ENCODE results near the gene KLF3.

The KLF3 gene

GRCh38 chr4:38656111-38656510 is 7.9 kb upstream of the KLF3 start:
- no peak for DNase-seq (ENCODE audit: low read depth in 2 of 2)

DNA sequence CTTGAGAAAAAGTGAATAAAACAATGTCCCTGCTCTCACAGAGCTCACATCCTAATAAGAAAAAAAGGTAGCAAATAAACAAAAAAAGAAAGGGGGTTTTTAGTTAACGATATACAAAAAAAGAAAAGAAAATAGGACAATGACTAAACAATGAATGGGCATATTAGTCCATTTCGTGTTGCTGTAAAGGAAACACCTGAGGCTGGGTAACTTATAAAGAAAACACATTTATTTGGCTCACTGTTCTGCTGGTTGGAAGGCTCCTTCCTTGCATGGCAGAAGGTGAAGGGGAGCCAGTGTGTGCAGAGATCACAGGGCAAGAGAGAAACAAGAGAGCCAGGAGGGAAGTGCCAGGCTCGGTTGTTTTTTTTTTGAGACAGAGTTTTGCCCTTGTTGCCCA is 4.7 kb upstream of the KLF3 start:
- no peak for DNase-seq (ENCODE audit: low read depth in 2 of 2)

- DNase-seq (ENCODE audit: low read depth in 2 of 2), result no peak
These were observed 3.2 kb upstream of the KLF3 start for GRCh38 chr4:38660838-38661237.

DNA sequence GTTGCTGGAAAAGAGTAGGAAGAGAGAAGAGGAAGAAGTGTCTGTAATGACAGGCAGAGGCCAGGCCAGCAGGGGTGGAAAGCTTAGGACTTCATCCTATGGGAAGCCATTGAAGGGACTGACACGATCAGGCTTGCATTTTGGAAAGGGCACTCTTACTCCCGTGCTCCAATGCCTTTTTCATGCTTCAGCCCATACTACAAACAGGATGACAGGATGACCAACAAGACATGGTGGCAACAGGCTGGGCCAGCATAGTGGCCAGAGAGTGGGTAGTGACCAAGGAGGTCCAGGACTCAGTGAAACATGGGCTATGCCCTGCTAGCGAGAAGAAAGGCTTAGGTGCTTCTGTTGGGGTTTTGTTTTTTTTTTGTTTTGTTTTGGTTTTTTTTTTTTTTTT is 2.6 kb upstream of the KLF3 start:
- no peak for DNase-seq (ENCODE audit: low read depth in 2 of 2)

- no peak for DNase-seq (ENCODE audit: low read depth in 2 of 2)
These were observed 1.4 kb upstream of the KLF3 start for GRCh38 chr4:38662522-38663089.

DNA sequence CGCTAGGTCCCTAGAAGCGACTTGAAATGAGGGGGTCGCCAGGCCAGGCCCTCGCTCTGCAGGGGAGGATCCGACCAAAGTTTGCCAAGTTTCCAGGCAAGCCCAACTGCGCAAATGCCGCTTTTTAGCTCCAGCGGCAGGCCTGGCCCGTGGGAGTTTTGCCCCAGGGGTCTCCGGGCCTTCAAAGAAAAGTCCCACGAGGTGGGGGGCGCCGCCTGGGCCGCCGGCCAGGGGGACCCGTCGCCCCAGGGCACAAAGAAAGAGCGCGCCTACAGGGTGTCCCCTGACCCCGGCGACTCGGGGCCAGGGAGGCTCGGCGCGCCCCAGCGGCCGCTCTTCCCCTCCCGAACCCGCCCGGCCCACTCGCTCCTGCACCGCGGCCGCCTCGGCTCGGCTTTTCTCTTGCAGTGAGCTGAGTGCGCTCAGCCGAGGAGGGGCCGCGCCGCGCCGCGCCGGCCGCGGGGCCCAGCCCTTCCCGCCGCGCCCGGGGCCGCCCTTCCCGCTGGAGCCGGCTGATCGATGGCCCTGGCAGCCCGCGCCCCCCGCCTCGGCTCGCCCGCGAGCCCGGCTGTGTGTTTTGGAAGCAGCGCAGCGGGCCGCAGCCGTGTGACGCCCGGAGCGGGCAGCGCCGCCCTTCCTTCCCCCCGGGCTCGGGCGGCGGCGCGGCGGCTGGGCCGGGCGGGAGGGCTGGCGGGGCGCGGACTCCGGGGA is 754 bp upstream of the KLF3 start:
- no peak for DNase-seq (ENCODE audit: low read depth in 2 of 2)

- no peak for DNase-seq (ENCODE audit: low read depth in 2 of 2)
These were observed 855 bp downstream of the KLF3 start for GRCh38 chr4:38664706-38665401.

DNA sequence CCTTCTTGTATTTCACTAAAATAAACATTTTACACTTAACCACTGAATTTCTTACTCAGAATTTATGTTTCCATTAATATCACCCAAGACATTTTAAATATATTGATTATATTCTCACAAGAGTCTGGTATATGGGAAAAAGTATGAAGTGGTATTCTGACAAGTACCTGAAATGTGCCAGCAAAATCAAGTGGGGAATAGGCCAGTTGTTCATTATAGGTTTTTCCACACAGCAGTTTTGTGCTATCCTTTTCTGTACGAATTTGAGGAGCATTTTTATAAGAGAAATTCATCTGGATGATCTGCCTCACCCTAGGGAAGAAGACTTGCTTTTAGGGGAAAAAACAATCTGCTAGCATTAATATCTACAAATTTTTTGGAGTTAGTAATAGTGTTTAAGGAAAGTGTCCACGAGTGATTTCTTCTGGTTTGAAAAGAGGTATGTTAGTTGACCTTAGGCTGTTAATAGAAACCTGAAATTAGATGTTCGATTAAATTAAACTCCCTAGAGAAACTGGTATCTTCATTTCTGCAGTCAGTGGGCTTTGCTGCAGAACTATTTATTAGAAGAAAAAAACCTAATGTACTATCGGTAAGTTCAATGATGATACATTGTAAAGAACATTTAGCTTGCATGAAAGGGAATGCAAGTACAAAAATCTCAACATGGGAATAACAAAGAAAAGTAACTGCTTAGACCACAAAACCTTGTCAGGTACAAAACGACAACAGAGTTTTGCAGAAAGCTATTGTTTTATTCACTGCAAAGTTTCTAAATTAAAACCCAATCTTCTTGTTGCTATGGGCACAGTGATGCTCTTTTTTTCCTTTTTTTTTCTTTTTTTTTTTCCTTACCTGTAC is 1.8 kb downstream of the KLF3 start:
- DNase-seq (ENCODE audit: low read depth in 2 of 2), result no peak

DNA sequence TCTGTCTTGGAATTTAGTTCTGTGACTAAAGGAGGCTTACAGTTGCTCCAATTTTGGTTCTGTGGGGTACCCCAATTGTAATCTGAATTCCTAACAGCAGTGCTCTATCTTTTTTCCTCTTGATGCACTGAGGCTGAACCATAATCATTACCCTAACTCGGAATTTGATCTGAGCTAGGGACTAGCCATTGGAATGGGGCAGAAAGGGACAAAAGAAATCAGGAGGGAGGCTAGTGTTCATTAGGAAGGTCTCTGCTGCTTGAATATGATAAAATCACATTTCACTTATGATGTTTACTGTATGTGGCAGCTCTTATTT is 2.7 kb downstream of the KLF3 start:
- no peak for DNase-seq (ENCODE audit: low read depth in 2 of 2)

- DNase-seq (ENCODE audit: low read depth in 2 of 2), result peak; percentile 96
These were observed 3.3 kb downstream of the KLF3 start for GRCh38 chr4:38667085-38667893.

- no peak for DNase-seq (ENCODE audit: low read depth in 2 of 2)
These were observed 4.4 kb downstream of the KLF3 start for GRCh38 chr4:38668203-38668971.

GRCh38 chr4:38669208-38669607 is 5.2 kb downstream of the KLF3 start:
- no peak for DNase-seq (ENCODE audit: low read depth in 2 of 2)

GRCh38 chr4:38670109-38670901 is 6.3 kb downstream of the KLF3 start:
- no peak for DNase-seq (ENCODE audit: low read depth in 2 of 2)

DNA sequence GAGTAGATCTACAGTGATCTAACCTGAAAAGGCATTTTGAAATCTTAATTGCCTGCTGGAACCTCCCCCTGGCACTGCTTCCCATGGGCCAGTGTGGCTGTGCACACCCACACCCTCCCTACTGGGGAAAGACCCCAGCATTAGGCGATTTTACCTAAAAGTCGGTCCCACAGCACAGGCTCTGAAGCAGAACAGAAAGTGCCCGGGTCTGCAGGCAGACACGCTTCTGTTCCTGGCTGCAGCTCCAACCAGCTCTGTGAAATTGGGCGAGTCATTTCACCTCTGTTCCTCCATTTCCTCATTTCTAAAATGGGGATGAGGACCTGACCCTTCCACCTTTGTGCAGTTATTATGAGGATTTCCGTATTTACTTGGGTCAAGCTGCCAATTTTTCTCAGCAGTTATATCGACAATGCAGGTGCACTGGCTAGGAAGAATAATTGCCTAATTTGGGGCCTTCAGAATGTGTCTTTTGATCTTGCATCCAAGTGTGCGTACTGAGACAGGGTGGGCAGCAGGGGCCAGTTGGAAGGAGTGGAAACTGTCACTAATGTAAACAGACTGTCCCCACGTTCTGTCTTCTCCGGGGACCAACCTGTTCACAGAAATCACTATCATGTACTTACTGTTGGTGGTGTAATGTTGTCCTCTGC is 7.1 kb downstream of the KLF3 start:
- no peak for DNase-seq (ENCODE audit: low read depth in 2 of 2)

GRCh38 chr4:38671592-38671940 is 7.6 kb downstream of the KLF3 start:
- no peak for DNase-seq (ENCODE audit: low read depth in 2 of 2)

DNA sequence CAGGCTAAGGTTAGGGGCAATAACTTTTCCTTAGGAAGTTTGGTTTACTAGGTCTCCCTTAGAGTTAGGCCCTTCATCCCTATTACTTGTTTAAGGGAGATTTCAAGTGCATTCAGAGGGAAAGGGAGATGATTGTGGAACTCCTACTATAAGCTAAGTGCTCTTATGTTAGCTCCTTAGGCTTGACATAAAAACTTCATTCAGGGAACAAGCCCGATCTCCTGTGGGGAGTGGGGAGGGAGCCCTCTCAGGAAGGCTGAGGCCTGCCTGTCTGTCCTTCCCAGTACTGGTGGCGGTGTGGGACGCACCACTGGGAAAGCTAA is 8.0 kb downstream of the KLF3 start:
- no peak for DNase-seq (ENCODE audit: low read depth in 2 of 2)

DNA sequence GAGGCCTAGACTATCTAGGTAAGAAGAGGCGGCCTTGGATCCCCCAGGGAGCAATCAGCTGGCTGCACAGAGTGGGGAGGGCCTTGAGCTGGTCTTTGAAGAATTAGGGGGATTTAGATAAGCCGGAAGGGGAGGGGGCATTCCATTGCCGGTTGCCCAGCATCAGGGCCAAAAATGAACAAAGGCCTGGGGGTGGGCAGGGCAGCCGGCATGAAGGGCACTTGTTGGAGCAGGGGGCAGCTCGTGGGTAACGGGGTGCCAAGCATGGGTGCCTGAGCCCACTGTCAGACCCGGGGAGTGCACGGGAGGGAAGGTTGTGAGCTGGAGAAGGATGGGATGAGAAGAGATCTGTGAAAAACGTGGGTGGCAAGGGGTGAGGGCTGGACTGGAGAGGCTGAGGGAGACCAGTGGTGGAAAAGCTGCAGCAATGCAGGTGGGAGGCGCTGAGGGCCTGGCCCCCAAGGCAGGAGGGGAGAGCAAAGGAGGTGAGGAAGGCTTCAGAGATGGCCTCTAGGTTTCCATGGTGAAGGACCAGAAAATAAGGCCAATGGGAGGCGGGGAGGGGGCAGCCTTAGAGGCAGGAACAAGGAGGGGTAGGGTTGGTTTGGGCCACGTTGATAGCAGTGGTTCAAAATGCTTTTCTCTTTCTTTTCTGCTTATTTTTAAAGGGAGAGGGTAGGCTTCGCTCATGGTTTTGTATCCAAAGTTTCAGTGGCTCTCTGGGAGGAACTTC is 8.6 kb downstream of the KLF3 start:
- DNase-seq (ENCODE audit: low read depth in 2 of 2), result no peak

DNA sequence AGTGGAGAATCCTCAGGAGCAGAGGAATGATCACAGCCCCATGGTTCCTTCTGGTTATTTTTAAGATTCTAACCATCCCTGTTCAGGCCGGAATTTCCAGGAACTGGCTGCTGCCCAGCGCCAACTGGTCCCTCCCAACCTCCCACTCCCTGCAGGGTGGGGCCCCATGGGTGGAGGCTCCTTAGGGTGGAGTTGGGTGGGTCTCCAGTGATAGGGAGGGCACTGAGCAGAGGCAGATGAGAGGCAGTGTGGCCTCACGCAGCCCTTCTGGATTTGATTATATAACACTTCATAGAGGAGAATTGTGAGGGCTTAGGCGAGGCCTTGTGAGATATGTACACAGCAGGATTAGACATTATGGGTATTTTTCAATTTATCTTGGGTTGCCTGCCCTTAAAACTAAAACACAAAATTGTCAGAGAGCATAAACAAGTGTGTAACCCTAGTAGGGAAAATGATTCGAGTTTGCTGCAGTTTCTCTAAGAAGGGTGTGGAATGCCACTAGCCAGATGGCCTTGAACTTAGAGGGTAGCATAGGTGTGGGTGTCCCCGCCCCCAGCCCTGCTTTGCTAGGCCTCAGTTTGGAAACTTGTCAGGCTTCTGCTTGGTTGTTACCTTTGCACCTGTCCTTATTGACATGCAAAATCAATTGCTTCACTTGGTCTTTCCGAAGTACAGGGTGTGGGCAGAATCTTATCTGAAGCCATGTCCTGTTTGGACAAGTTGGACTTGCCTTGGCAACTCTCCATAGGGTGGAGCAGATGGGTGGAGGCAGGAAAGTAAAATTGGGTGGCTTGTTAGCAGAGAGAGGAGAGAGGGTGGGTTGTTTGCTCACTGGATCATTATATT is 9.4 kb downstream of the KLF3 start:
- no peak for DNase-seq (ENCODE audit: low read depth in 2 of 2)

Data from fibroblast of skin of left quadriceps (primary cell).